GM12873 (cell line): ENCODE measurements around the gene PAPSS2.

Experiments
- TF ChIP-seq, protein P1 (sequence below): IDR thresholded peaks from 2 replicates; pipeline ENCODE4 v1.5.1; 2012; ENCODE audit warnings: low read depth, mild to moderate bottlenecking, moderate library complexity, low read length, control low read depth; ENCODE audit not compliant: insufficient read depth; ENCODE audit errors: missing control alignments

The PAPSS2 gene

DNA sequence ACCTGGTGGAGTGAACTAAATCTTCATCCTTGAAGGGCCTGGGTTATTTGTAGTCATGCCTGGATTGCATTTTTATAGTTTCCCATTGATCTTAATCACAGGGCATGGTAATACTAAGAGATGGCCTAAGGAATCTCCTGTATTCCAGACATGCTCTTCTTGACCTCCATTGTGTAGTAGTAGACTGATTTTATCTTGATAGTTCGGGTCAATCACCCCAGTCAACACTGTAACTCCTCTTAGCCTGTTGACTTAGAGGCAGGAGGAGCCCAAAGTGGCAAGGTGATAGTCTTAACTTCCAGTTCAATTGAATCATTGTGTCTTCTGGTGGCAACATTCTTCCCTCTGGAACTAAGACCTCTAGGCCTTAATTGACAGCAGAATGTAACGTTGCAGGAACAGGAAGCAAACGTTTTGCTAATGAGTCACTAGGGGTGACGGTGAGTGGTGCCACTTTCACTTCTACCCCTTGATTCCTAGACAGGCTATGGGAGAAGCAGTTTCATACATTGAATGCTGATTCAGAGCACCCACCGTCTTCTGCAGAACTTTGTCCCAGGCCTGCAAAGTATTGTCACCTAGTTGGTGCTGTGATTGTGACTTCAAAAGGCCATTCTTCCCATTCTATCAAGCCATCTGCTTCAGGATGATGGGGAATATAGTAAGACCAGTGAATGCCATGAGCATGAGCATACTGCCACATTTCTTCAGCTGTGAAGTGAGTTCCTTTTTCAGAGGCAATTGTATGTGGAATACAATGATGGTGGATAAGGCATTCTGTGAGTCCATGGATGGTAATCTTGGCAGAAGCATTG is 24.0 kb upstream of the PAPSS2 start:
- TF ChIP-seq, protein P1, sequence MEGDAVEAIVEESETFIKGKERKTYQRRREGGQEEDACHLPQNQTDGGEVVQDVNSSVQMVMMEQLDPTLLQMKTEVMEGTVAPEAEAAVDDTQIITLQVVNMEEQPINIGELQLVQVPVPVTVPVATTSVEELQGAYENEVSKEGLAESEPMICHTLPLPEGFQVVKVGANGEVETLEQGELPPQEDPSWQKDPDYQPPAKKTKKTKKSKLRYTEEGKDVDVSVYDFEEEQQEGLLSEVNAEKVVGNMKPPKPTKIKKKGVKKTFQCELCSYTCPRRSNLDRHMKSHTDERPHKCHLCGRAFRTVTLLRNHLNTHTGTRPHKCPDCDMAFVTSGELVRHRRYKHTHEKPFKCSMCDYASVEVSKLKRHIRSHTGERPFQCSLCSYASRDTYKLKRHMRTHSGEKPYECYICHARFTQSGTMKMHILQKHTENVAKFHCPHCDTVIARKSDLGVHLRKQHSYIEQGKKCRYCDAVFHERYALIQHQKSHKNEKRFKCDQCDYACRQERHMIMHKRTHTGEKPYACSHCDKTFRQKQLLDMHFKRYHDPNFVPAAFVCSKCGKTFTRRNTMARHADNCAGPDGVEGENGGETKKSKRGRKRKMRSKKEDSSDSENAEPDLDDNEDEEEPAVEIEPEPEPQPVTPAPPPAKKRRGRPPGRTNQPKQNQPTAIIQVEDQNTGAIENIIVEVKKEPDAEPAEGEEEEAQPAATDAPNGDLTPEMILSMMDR = no peak

DNA sequence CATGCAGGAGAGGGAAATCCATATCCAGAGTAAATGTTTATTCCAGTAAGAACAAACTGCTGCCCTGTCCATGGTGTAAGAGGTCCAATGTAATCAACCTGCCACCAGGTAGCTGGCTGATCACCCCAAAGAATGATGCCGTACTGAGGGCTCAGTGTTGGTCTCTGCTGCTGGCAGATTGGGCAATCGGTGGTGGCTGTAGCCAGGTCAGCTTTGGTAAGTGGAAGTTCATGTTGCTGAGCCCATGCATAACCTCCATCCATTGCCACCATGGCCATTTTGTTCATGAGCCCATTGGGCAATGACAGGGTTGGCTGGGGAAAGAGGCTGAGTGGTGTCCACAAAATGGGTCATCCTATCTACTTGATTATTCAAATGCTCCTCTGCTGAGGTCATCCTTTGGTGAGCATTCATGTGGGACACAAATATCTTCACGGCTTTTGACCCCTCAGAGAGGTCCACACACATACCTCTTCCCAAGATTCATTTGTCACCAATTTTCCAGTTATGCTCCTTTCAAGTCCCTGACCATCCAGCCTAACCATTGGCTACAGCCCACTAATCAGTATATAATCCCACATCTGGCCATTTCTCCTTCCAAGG is 23.3 kb upstream of the PAPSS2 start:
- TF ChIP-seq, protein P1 = no peak

- TF ChIP-seq, protein P1 = no peak
Observed at GRCh38 chr10:87639493-87639892, 20.2 kb upstream of the PAPSS2 start.

DNA sequence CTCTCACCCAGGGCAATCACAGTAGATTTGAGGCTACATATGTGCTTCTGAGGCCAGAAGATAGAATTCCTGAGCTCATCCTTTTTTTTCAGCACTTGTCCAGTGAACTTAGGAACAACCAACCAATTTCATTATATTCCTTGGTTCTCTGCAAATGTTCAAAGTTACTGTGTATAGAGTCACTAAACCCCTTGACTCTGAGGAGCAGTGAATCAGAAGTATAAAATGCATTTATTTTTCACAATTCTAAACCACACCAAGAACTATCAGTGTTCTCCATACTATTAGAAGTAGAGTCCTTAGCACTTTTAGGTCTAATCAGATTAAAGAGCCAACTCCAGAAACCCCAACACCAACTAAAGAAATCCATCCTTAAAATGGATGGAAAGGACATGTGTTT is 19.6 kb upstream of the PAPSS2 start:
- TF ChIP-seq, protein P1 = no peak

DNA sequence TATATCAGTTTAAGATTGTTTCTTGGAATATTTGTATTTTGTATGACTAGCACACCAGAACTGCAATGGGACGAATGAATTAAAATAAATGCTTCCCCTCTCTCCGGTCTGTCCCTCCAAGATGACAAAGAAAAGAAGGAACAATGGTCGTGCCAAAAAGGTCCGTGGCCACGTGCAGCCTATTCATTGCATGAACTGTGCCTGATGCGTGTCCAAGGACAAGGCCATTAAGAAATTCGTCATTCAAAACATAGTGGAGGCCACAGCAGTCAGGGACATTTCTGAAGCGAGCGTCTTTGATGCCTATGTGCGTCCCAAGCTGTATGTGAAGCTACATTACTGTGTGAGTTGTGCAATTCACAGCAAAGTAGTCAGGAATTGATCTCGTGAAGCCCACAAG is 17.2 kb upstream of the PAPSS2 start:
- TF ChIP-seq, protein P1 = no peak

GRCh38 chr10:87642988-87643387 is 16.7 kb upstream of the PAPSS2 start:
- TF ChIP-seq, protein P1 = no peak

DNA sequence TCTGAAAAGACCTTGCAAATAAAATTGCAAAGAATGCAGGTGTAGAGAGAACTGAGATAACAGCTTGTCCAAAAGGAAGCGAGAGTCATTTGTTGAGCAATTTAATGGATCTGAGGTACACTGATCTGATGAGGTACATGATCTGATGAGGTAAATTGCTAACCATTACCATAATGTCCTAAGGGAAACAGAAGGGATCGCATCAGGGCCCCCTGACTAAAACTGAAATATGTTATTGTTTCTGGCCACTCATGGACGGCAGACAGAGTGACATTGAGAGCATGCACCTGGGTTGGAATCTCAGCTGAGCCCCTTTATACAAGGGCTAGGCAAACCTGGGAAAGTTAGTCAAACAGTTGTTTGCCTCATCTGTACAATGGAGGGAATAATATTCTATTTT is 15.8 kb upstream of the PAPSS2 start:
- TF ChIP-seq, protein P1 = no peak
